Neuron (in vitro differentiated cells): ENCODE results near the gene ETDC.
"Not testable (repeated sequence)": the region's sequence is repeated elsewhere in the genome, so short reads cannot be mapped to it uniquely, and the experiment has no call there.

Experiments used
- H2AFZ ChIP-seq: one replicate; pipeline ENCODE4 v1.6.1; 2013; ENCODE audit warnings: low read depth, mild to moderate bottlenecking, inconsistent platforms, low read length, moderate library complexity
- H3K27me3 ChIP-seq: one replicate; pipeline ENCODE4 v1.6.1; 2013; ENCODE audit warnings: low read length; ENCODE audit not compliant: insufficient read depth
- H3K36me3 ChIP-seq: one replicate; pipeline ENCODE4 v1.6.1; 2013; ENCODE audit warnings: low read length; ENCODE audit not compliant: insufficient read depth
- H3K4me1 ChIP-seq: one replicate; pipeline ENCODE4 v1.6.1; 2013; ENCODE audit warnings: low read length; ENCODE audit not compliant: insufficient read depth
- H3K4me3 ChIP-seq: 2 replicates; pipeline ENCODE4 v1.5.1; 2013; ENCODE audit warnings: mild to moderate bottlenecking, low read length, moderate library complexity
- H3K9me3 ChIP-seq: one replicate; pipeline ENCODE4 v1.6.1; 2013; ENCODE audit warnings: low read length

The ETDC gene

DNA sequence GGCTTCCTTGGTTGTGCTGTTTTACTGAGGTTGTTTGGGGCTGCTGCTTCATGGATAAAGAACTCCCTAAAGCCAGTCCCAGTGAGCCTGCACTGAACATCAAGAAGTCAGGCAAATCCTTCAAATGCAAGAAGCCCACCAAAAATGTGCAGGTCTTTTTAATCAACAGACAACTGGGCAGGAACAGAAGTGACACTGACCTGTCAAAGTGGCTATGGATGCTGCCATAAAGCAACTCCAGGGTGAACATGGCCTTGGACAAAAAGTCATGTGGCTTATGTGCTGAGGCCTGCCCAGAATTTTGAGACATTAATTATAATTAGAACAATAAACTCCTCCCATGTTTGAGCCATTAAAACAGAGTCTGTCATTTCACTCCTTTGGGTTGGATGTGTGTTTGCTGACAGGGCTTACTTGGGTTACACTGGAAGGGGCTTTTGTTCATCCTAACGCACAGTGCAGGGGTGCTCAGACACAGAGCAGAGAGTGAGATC is at the start of gene ETDC:
Gene ETDC, plus strand, starts transcription at position 51 of the 494 bp plus-strand sequence. Its CDS starts 0 bp downstream, at position 51.
- Histone ChIP-seq H3K36me3 (no peaks in the 10 kb centered on the region), H3K4me3 (no peak within 1 kb of the TSS), H3K27me3 (no peaks in the 10 kb centered on the region), H3K4me1 (peaks cover 2% of the 10 kb centered on the region), H3K9me3 (no peaks in the 10 kb centered on the region), H2AFZ (no peak within 1 kb of the TSS)

DNA sequence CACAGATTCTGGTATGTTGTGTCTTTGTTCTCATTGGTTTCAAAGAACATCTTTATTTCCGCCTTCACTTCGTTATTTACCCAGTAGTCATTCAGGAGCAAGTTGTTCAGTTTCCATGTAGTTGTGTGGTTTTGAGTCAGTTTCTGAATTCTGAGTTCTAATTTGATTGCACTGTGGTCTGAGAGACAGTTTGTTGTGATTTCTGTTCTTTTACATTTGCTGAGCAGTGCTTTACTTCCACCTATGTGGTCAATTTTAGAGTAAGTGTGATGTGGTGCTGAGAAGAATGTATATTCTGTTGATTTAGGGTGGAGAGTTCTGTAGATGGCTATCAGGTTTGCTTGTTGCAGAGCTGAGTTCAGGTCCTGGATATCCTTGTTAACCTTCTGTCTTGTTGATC is 48.3 kb upstream of the ETDC start:
- H3K36me3 ChIP-seq, H3K4me3 ChIP-seq, H3K9me3 ChIP-seq, H2AFZ ChIP-seq, H3K4me1 ChIP-seq, H3K27me3 ChIP-seq: not testable (repeated sequence)

GRCh38 chrX:135263376-135263775 is 45.9 kb upstream of the ETDC start:
- not testable (repeated sequence) for H3K4me3 ChIP-seq, H3K4me1 ChIP-seq, H3K9me3 ChIP-seq, H3K36me3 ChIP-seq, H3K27me3 ChIP-seq, H2AFZ ChIP-seq

DNA sequence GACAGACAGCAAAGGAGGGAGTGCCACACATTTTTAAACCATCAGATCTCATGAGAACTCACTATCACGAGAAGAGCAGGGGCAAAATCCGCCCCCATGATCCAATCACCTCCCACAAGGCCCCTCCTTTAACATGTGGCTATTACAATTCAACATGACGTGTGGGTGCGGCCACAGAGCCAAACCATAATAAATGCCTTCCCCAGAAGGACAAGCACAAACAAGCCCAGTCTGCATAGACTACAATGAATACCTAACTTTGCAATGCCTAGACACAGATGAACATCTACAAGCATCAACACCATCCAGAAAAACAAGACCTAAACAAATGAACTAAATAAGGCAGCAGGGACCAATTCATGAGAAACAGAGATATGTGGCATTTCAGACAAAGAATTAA is 45.1 kb upstream of the ETDC start:
- Histone ChIP-seq H3K4me1 (no peaks in the 10 kb centered on the region), H3K36me3 (no peaks in the 10 kb centered on the region), H2AFZ (no peak overlapping the region), H3K9me3 (peaks cover 1% of the 10 kb centered on the region), H3K4me3 (no peak overlapping the region), H3K27me3 (no peaks in the 10 kb centered on the region)

DNA sequence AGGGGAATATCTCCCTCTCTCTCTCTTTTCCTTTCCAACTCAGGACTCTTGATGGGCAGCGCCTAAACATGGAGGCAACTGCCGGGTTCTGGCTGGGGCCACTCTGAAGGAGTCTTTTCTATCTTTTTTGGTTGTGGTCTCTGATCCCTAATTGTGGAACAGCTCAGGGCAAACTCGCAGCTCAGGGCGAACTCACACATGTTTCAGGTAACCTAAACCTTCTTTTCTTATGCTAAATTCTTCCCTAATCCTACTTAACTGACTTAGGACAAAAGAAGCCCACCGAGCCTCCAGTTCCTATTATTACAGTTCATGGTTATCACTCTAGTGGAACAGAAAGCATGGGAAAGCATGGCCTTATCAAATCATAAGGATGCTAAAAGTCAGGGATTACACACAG is 36.1 kb upstream of the ETDC start:
- Histone ChIP-seq H3K27me3 (no peaks in the 10 kb centered on the region), H3K4me1 (peaks cover 6% of the 10 kb centered on the region), H3K4me3 (no peak overlapping the region), H3K36me3 (no peaks in the 10 kb centered on the region), H3K9me3 (no peaks in the 10 kb centered on the region), H2AFZ (no peak overlapping the region)

GRCh38 chrX:135275973-135276372 is 33.3 kb upstream of the ETDC start:
- Histone ChIP-seq H3K4me1 (peaks cover 6% of the 10 kb centered on the region), H3K4me3 (no peak overlapping the region), H3K36me3 (no peaks in the 10 kb centered on the region), H3K9me3 (no peaks in the 10 kb centered on the region), H2AFZ (no peak overlapping the region), H3K27me3 (no peaks in the 10 kb centered on the region)

DNA sequence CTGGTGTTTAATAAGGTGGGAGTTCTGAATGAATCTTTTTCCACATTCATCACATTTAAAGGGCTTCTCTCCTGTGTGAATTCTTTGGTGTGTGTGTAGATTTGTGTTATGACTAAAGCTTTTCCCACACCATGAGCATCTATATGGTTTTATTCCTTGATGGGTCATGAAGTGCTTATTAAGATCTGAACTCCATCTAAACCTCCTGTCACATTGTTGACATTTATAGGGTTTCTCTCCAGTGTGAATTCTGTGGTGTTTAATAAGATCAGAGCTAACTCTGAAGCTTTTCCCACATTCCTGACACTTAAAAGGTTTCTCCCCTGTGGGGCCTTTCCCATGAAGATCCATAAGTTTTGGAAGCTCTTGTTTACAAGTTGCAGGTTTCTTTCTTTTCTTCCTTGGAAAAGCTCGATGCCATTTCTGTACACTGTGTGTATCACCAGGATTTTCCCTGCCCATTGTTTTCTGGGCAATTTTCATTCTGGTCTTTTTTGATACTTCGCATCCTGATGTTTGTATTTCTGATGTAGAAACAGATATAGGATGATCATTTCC is 21.9 kb upstream of the ETDC start:
- Histone ChIP-seq H3K4me3 (no peak overlapping the region), H3K4me1 (no peaks in the 10 kb centered on the region), H3K27me3 (no peaks in the 10 kb centered on the region), H3K9me3 (peaks cover 10% of the 10 kb centered on the region), H3K36me3 (peaks cover 4% of the 10 kb centered on the region), H2AFZ (no peak overlapping the region)

- no peaks in the 10 kb centered on the region for H3K9me3 ChIP-seq
- H3K27me3 ChIP-seq: no peaks in the 10 kb centered on the region
- no peak overlapping the region for H2AFZ ChIP-seq
- no peaks in the 10 kb centered on the region for H3K4me1 ChIP-seq
- peak overlapping the region; percentile 37 for H3K4me3 ChIP-seq
- H3K36me3 ChIP-seq: no peaks in the 10 kb centered on the region
Measured at GRCh38 chrX:135295238-135295943, 13.9 kb upstream of the ETDC start.

DNA sequence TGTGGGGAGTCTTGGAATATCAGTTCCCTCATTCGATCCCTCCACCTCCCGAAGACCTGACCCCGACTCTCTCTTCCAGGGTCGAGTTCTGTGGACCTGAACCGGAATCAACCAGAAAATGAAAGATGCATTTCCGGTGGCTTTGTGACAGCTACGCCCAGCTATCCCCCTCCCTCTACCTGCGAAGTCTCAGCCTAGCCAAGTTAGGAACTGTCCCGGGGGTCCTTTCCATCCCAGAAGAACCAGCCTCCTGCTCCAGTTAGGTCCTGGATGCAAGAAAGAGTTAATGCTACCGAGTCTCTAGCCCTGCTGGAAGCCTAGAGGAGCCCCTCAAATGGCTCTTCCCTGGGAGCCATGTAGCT is 13.4 kb upstream of the ETDC start:
- Histone ChIP-seq H3K27me3 (no peaks in the 10 kb centered on the region), H3K36me3 (no peaks in the 10 kb centered on the region), H3K9me3 (no peaks in the 10 kb centered on the region), H3K4me3 (peak overlapping the region; percentile 37), H3K4me1 (no peaks in the 10 kb centered on the region), H2AFZ (no peak overlapping the region)

DNA sequence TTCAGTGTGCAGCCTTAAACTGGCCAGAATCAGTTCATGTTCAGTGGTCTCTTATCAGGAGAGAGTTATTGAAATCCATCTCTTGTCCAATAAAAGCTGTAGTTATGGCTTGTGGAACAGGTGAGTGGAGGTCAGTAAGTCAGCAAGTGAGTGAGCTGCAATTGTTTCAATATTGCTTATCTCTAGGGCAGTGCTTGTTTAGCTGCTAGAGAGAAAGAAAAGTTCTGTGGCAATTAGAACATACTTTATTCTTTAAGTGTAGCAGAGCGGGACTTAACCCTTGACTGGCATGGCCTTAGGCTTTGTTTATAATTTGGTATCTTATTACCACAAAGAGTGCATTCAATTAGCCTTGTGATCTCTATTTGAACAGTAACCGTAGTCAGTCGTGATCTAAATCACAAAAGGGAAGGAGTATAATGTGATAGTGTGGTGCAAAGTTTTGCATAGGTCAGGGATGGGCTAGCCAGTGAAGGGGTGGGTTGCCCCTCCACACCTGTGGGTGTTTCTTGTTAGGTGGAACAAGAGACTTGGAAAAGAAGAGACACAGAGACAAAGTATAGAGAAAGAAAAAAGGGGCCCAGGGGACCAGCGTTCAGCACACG is 6.9 kb upstream of the ETDC start:
- no peak overlapping the region for H2AFZ ChIP-seq
- no peaks in the 10 kb centered on the region for H3K4me1 ChIP-seq
- no peaks in the 10 kb centered on the region for H3K9me3 ChIP-seq
- H3K36me3 ChIP-seq: no peaks in the 10 kb centered on the region
- H3K4me3 ChIP-seq: no peak overlapping the region
- H3K27me3 ChIP-seq: no peaks in the 10 kb centered on the region

DNA sequence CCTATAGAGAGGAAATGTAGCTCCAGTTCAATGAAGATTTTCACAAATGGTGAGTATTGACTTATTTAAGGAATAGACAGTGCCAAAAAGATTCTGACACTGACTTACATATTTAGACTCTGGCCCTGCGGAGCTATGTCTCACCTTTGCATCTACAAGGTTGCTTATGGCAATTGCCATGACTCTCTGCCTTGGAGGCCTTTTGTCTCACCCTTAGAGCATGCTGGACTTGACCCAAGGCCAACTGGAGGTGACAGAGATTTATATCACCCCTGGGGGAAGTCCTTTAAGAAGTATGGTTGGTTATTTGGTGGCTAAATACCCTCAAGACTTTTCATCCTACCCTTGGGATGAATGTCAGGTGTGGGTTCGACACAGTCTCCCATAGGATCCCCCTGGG is 4.5 kb upstream of the ETDC start:
- no peak overlapping the region for H3K4me3 ChIP-seq

DNA sequence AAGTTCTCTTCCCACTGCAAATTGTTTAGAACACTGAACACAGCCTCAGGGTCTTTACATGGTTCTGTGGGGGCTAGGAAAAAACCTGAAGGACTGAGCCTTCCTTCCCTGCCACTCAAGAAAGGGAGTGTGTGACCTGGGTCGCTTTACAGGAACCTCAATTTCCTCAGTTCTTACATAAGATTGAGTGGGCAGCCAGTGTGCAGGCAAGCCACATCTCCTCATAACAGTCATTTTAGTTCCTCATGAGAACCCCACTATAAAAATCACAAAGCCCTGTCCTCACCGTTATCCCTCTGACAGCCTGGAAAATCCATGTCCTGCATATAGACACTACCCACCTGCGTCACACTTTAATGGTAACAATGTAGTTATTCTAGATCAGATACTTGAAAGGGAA is 2.1 kb upstream of the ETDC start:
- H3K36me3 ChIP-seq: no peaks in the 10 kb centered on the region
- peaks cover 2% of the 10 kb centered on the region for H3K4me1 ChIP-seq

More for the DNA sequence above, 4.5 kb upstream of the ETDC start:
- H3K9me3 ChIP-seq: no peaks in the 10 kb centered on the region
- no peaks in the 10 kb centered on the region for H3K27me3 ChIP-seq
- peaks cover under 1% of the 10 kb centered on the region for H3K4me1 ChIP-seq
- H2AFZ ChIP-seq: no peak overlapping the region
- H3K36me3 ChIP-seq: no peaks in the 10 kb centered on the region

GRCh38 chrX:135308345-135308855 is 880 bp upstream of the ETDC start:
- Histone ChIP-seq H3K4me1 (peaks cover 2% of the 10 kb centered on the region), H3K4me3 (no peak overlapping the region), H3K27me3 (no peaks in the 10 kb centered on the region), H2AFZ (no peak overlapping the region), H3K36me3 (no peaks in the 10 kb centered on the region), H3K9me3 (no peaks in the 10 kb centered on the region)

More for the DNA sequence above, 2.1 kb upstream of the ETDC start:
- Histone ChIP-seq H2AFZ (no peak overlapping the region), H3K4me3 (no peak overlapping the region), H3K9me3 (no peaks in the 10 kb centered on the region), H3K27me3 (no peaks in the 10 kb centered on the region)
